Mammary epithelial cell (primary cell): ENCODE data around the gene DLK2.

Experiments used
- EZH2 ChIP-seq: IDR thresholded peaks from 2 replicates; pipeline ENCODE4 v1.6.1; 2012; ENCODE audit warnings: low read length, inconsistent platforms, borderline replicate concordance
- TF ChIP-seq, protein P1 (sequence below), 2 donors: IDR thresholded peaks in 1 of 2; conservative IDR thresholded peaks in 1 of 2; 2 replicates each; pipeline ENCODE4 v1.5.1; 2011 to 2012; ENCODE audit warnings: inconsistent platforms in 2 of 2, low read length in 2 of 2, mild to moderate bottlenecking in 2 of 2, control low read depth in 1 of 2, low read depth in 1 of 2; ENCODE audit not compliant: insufficient read depth in 1 of 2; ENCODE audit errors: extremely low read depth in 1 of 2

DNA sequence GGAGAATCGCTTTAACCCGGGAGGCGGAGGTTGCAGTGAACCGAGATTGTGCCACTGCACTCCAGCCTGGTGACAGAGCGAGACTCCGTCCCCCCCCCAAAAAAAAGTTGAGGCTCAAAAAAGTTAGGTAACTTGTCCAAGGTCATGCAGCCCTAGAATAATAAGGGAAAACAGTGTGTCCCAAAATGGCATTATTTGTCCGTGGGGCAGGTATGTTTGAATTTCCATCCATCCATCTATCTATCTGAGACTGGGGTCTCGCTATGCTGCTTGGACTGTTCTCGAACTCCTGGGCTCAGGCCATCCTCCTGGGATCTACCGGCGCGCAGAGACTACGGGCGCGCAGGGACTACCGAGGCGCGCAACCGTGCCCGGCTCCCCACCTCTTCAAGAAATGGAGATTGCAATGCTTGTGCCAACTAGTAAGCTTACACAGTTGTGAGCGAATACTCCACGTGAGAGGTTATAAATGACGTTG is 28.4 kb downstream of the DLK2 start:
- TF ChIP-seq, protein P1, sequence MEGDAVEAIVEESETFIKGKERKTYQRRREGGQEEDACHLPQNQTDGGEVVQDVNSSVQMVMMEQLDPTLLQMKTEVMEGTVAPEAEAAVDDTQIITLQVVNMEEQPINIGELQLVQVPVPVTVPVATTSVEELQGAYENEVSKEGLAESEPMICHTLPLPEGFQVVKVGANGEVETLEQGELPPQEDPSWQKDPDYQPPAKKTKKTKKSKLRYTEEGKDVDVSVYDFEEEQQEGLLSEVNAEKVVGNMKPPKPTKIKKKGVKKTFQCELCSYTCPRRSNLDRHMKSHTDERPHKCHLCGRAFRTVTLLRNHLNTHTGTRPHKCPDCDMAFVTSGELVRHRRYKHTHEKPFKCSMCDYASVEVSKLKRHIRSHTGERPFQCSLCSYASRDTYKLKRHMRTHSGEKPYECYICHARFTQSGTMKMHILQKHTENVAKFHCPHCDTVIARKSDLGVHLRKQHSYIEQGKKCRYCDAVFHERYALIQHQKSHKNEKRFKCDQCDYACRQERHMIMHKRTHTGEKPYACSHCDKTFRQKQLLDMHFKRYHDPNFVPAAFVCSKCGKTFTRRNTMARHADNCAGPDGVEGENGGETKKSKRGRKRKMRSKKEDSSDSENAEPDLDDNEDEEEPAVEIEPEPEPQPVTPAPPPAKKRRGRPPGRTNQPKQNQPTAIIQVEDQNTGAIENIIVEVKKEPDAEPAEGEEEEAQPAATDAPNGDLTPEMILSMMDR (conservative IDR thresholded peaks at IDR 0.05 in 1 of 2, IDR thresholded peaks at IDR 0.05 in 1 of 2; ENCODE audit: extremely low read depth in 1 of 2, insufficient read depth in 1 of 2, low read depth in 1 of 2, low read length in 2 of 2): no peak
- no peak for TF ChIP-seq EZH2
